ENCODE measurements around the gene GPSM1.
A peak's percentile ranks its signal among the peaks of the same experiment; 100 is the strongest.

The GPSM1 gene

DNA sequence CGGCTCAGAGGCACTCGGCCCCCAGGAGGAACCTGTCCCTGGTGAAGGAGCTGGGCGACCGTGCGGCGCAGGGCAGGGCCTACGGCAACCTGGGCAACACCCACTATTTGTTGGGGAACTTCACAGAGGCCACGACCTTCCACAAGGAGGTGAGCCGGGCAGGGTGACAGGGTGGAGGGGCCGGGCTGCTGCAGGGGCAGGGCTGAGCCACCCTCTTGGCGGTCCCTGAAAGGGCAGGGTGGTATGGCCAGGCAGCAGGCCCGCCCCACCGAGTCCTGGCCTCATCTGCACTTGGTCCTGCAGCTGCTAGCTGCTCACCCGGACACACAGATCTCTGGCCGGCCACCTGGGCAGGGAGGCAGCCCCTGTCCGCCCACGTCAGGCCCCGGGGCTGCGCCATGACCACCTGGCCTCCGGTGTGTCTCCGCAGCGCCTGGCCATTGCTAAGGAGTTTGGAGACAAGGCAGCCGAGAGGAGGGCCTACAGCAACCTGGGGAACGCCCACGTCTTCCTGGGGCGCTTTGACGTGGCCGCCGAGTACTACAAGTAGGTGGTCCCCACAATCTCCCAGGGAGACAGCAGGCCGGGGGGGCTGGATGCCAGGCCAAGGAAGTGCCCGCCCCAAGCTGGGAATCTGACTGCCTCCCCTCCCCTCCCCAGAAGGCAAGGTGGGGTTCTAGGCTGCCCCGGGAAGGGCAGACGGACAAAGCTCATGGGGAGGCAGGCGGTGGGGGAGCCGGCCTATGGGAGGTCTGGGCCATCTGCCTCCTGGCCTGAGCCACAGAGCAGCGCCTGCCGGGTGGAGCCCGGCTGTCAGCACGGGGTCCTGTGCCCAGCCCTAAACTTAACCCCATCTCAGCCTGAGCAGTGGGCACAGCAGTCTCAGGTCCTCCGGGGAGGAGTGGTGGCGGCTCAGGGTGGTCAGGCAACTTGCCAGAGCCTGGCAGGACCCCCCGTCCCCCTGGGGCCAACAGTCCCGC, 10.4 kb downstream of the GPSM1 start:
- Mint-ChIP-seq H3K36me3 (no peaks in the 10 kb centered on the region), H3K4me3 (no peak overlapping the region), H3K9me3 (no peaks in the 10 kb centered on the region), H3K27ac (no peak overlapping the region), H3K4me1 (no peaks in the 10 kb centered on the region)
- no peak for ATAC-seq
- no peak for DNase-seq (ENCODE audit: low spot score in 2 of 2)

GRCh38 chr9:136338511-136338910, 11.2 kb downstream of the GPSM1 start:
- no peaks in the 10 kb centered on the region for H3K4me1 Mint-ChIP-seq
- H3K9me3 Mint-ChIP-seq = no peaks in the 10 kb centered on the region
- no peak overlapping the region for H3K4me3 Mint-ChIP-seq
- no peak for ATAC-seq
- DNase-seq (ENCODE audit: low spot score in 2 of 2) = no peak
- H3K36me3 Mint-ChIP-seq = no peaks in the 10 kb centered on the region
- no peak overlapping the region for H3K27ac Mint-ChIP-seq

DNA sequence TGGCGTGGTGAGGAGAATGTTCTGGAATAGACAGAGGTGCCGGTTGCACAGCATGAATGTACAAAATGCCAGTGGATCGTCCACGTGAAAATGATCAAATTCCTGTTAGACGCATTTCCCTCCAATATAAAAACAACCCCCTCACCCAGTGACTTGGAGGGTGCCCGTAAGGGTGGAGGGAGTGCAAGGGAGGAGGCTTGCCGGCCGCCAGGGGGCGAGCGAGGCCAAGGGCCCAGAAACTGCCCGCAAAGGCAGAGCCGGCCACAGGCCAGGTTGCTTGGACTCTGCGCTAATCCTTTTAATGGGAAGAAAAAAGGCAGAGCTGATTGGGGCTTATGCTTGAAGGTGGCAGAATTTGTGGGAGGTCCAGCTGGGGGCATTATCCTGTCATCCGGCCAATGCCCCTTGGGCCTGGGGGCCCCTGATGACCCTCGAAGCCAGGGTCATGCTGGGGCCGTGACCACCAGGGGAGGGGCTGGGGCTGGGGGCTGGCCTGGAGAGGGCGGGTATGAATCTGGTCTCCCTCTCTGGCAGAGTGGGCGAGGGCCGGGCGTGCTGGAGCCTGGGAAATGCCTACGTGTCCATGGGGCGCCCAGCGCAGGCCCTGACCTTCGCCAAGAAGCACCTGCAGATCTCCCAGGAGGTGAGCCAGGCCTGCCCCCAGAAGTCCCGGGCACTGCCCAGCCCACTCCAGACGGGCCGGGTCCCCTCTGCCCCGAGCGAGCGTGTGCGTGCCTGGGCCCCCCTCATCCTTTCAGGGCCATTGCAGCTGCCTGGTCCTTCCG, 12.0 kb downstream of the GPSM1 start:
- H3K27ac Mint-ChIP-seq = no peak overlapping the region
- no peaks in the 10 kb centered on the region for H3K4me1 Mint-ChIP-seq
- H3K4me3 Mint-ChIP-seq = no peak overlapping the region
- no peaks in the 10 kb centered on the region for H3K36me3 Mint-ChIP-seq
- DNase-seq (ENCODE audit: low spot score in 2 of 2) (peak in 1 of 2 donors; percentile 38), ATAC-seq (peak; percentile 42)
- no peaks in the 10 kb centered on the region for H3K9me3 Mint-ChIP-seq

- ATAC-seq (no peak), DNase-seq (ENCODE audit: low spot score in 2 of 2) (no peak)
- Mint-ChIP-seq H3K9me3 (no peaks in the 10 kb centered on the region), H3K4me1 (no peaks in the 10 kb centered on the region), H3K36me3 (no peaks in the 10 kb centered on the region), H3K27ac (no peak overlapping the region), H3K4me3 (no peak overlapping the region)
Observed at GRCh38 chr9:136339958-136340310, 12.6 kb downstream of the GPSM1 start.

DNA sequence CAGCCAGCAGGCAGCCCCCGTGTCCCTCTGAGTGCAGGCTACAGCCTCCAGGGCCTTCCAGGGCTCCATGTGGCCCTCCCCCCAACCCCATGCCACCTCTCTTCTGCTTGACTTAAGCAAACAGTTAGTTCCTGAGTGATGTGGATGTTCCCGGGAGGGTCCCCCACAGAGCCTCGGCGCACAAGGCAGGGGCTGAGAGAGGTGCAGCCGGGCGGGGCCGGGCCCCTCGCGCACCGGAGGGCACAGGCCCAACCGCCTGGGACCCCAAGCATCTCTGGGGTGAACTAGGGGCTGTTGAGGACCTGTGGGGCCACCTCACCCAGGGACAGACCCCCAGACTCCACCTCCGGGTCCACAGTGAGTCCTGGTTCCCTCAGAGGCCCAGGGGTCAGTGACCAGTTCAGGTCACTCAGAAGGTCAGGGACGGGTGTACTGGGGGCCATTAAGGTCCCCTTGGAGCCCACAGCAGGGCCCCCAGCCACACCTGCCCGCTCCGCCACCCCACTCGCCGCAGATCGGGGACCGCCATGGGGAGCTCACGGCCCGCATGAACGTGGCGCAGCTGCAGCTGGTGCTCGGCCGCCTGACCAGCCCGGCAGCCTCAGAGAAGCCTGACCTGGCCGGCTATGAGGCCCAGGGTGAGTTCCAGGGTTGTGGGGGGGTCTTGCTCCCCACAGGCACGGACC, 13.2 kb downstream of the GPSM1 start:
- H3K9me3 Mint-ChIP-seq = no peaks in the 10 kb centered on the region
- DNase-seq (ENCODE audit: low spot score in 2 of 2) = no peak
- no peak overlapping the region for H3K4me3 Mint-ChIP-seq

DNA sequence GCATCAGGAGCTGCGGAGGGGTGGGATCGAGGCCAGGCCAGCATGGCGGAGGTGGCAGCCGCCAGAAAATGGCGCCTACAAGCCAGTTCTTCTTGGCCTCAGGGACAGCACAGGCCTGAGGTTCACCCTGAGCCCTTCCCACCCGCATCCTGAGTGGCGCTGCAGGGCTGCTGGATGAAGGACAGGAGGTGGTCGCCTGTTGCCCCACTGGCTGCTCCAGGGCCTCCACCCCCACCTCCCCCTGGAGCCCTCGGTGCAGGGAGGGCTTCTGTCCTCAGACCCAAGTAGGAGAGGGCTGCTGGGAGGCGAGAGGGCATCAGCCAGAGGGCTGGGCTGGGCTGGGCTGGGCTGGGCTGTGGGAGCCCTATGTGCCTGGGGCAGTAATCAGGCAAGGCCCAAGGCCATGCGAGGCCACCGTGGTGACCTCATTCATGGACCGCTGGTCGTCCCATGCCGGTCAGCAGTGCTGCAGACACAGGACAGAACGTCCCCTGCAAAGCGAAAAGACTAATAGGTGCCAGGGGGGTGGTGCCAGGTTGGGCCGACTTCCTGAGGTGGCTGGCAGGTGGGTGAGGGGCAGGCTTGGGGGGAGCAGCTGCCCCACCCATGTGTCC, 13.8 kb downstream of the GPSM1 start:
- no peaks in the 10 kb centered on the region for H3K36me3 Mint-ChIP-seq
- ATAC-seq (no peak), DNase-seq (ENCODE audit: low spot score in 2 of 2) (no peak)
- H3K4me1 Mint-ChIP-seq = no peaks in the 10 kb centered on the region
- no peak overlapping the region for H3K4me3 Mint-ChIP-seq
- no peak overlapping the region for H3K27ac Mint-ChIP-seq
- no peaks in the 10 kb centered on the region for H3K9me3 Mint-ChIP-seq

More for the DNA sequence above, 13.2 kb downstream of the GPSM1 start:
- ATAC-seq = no peak
- no peak overlapping the region for H3K27ac Mint-ChIP-seq
- no peaks in the 10 kb centered on the region for H3K36me3 Mint-ChIP-seq
- no peaks in the 10 kb centered on the region for H3K4me1 Mint-ChIP-seq

DNA sequence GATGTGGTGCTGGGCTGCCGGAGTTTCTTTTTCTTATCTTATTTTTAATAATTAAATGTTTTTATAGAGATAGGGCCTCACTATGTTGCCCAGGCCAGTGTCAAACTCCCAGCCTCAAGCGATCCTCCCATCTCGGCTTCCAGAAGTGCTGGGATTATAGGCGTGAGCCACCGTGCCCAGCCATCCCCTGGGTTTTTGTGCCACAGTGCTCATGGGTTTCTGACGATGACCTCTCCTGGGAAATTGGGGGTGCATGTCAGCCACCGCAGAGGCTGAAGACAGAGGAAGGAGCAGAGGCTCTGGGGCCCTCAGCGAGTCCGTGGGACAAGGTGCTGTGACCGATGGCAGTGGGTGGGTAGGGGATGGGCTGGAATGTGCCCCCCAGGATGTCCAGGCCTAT, 14.4 kb downstream of the GPSM1 start:
- peaks cover 3% of the 10 kb centered on the region for H3K36me3 Mint-ChIP-seq
- no peak for ATAC-seq
- H3K4me3 Mint-ChIP-seq = no peak overlapping the region
- no peak overlapping the region for H3K27ac Mint-ChIP-seq
- H3K4me1 Mint-ChIP-seq = no peaks in the 10 kb centered on the region
- DNase-seq (ENCODE audit: low spot score in 2 of 2) = no peak
- H3K9me3 Mint-ChIP-seq = no peaks in the 10 kb centered on the region

DNA sequence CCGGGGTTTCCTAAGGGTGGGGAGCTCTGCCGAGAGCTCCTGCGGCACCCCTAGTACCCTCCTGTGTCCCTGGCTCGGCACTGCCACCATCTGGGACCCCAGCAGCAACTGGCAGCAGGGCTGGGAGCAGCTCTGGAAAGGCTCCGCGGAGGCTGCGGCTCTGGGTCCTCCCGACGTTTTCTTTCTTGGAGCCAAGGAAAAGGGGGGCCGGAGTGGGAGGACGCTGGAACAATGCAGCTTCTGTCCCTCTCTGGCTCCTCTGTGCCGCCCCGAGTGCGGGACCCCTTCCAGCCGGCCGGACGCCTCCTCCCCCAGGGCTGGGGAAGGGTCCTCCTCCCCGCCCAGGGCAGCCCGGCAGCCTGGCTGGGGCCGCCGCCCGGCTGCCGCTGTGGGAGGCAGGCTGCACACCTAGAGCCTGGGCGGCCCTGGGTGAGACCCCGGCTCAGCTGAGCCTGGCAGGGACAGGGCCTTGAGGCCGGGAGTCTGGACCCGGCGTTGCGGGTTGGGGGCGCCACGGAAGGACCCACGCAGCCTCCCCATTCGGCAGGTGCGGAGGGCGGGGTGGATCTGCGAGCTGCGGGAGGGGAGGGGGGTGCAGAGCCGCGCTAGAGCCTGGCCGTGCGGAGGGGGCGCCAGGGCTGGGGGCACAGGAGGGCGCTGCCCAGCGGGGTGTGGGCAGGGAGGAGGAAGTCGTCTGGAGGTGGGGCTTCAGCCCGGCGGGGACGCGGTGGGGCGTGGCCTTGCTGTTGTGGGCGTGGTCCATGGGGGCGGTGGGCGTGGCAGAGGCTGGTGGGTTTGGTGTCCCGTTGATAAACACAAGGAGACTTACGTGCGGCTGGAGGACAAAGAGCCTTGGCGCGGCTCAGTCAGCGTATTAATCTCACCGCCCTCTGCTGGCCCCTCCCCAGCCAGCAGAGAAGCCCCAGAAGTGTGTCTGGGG, 15.1 kb downstream of the GPSM1 start:
- ATAC-seq (peak; percentile 47), DNase-seq (ENCODE audit: low spot score in 2 of 2) (peak; percentile 65 to 83)
- Mint-ChIP-seq H3K4me3 (no peak overlapping the region), H3K27ac (no peak overlapping the region), H3K9me3 (no peaks in the 10 kb centered on the region), H3K4me1 (no peaks in the 10 kb centered on the region), H3K36me3 (peaks cover 6% of the 10 kb centered on the region)

- Mint-ChIP-seq H3K9me3 (no peaks in the 10 kb centered on the region), H3K4me3 (no peak overlapping the region), H3K4me1 (no peaks in the 10 kb centered on the region), H3K36me3 (peaks cover 6% of the 10 kb centered on the region), H3K27ac (no peak overlapping the region)
- ATAC-seq (no peak), DNase-seq (ENCODE audit: low spot score in 2 of 2) (no peak)
Observed at GRCh38 chr9:136343121-136343883, 16.0 kb downstream of the GPSM1 start.

GRCh38 chr9:136343884-136344269, 16.5 kb downstream of the GPSM1 start:
- no peak overlapping the region for H3K4me3 Mint-ChIP-seq
- no peak for ATAC-seq
- no peak for DNase-seq (ENCODE audit: low spot score in 2 of 2)
- H3K9me3 Mint-ChIP-seq = no peaks in the 10 kb centered on the region
- H3K36me3 Mint-ChIP-seq = peaks cover 6% of the 10 kb centered on the region
- H3K4me1 Mint-ChIP-seq = no peaks in the 10 kb centered on the region
- H3K27ac Mint-ChIP-seq = no peak overlapping the region

GRCh38 chr9:136344544-136345280, 17.4 kb downstream of the GPSM1 start:
- no peak for DNase-seq (ENCODE audit: low spot score in 2 of 2)
- peaks cover 6% of the 10 kb centered on the region for H3K36me3 Mint-ChIP-seq
- H3K4me3 Mint-ChIP-seq = no peak overlapping the region
- ATAC-seq = no peak
- no peak overlapping the region for H3K27ac Mint-ChIP-seq
- H3K4me1 Mint-ChIP-seq = no peaks in the 10 kb centered on the region
- no peaks in the 10 kb centered on the region for H3K9me3 Mint-ChIP-seq

GRCh38 chr9:136345281-136346156, 18.2 kb downstream of the GPSM1 start:
- Mint-ChIP-seq H3K36me3 (peaks cover 6% of the 10 kb centered on the region), H3K4me1 (no peaks in the 10 kb centered on the region), H3K27ac (no peak overlapping the region), H3K9me3 (no peaks in the 10 kb centered on the region), H3K4me3 (no peak overlapping the region)
- ATAC-seq (no peak), DNase-seq (ENCODE audit: low spot score in 2 of 2) (no peak)
